ENCODE results near the gene NGLY1.

NGLY1 gene, protein sequence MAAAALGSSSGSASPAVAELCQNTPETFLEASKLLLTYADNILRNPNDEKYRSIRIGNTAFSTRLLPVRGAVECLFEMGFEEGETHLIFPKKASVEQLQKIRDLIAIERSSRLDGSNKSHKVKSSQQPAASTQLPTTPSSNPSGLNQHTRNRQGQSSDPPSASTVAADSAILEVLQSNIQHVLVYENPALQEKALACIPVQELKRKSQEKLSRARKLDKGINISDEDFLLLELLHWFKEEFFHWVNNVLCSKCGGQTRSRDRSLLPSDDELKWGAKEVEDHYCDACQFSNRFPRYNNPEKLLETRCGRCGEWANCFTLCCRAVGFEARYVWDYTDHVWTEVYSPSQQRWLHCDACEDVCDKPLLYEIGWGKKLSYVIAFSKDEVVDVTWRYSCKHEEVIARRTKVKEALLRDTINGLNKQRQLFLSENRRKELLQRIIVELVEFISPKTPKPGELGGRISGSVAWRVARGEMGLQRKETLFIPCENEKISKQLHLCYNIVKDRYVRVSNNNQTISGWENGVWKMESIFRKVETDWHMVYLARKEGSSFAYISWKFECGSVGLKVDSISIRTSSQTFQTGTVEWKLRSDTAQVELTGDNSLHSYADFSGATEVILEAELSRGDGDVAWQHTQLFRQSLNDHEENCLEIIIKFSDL

DNA sequence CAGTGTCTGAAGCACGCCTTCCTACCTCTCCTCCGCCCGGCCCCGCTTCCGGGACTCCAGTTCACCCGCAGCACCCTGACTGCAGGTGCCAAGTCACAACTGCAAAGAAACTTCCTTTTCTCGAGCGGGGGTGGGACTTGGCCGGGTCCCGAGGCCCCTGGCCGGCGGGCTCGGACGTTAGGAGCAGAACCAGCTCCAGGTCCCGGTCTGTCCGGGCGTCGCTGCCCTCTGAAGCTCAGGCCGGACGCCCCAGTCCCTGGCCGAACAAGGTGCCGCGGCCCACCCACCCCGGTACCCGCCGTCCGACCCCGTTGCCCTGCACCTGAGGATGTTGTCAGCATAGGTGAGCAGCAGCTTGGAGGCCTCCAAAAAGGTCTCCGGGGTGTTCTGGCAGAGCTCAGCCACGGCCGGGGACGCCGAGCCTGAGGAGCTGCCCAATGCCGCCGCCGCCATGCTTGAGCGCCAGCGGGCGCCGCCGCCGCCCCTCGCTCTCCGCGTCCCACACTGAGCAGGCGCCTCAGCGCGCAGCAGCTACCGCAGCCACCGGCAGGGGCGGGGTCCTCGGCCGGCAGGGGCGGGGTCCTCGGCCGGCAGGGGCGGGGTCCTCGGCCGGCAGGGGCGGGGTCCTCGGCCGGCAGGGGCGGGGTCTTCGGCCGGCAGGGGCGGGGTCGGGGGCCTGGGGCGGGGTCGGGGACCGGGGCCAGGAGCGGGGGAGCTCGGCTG lies at the start of gene NGLY1:
Gene NGLY1, minus strand, starts transcription at position 506 of the 723 bp plus-strand sequence. Its CDS starts 53 bp downstream, at position 453.
- H3K36me3 ChIP-seq (ENCODE audit: control insufficient read depth, insufficient read depth, low read length, severe bottlenecking) = peaks cover 4% of the 10 kb centered on the region
- peaks cover 22% of the 10 kb centered on the region for H3K4me1 ChIP-seq (ENCODE audit: control insufficient read depth, insufficient read depth, low read length)
- no peaks in the 10 kb centered on the region for H3K9me3 ChIP-seq (ENCODE audit: control insufficient read depth, low read length)
- DNase-seq (ENCODE audit: low read depth) = peak; percentile 92
- peak within 1 kb of the TSS; percentile 90 for H3K9ac ChIP-seq (ENCODE audit: low read length)
- H3K27me3 ChIP-seq (replicated peaks; ENCODE audit: control insufficient read depth, insufficient read depth, low read length) = no peaks in the 10 kb centered on the region
- peak within 1 kb of the TSS; percentile 92 for H3K4me3 ChIP-seq (ENCODE audit: low read length)

DNA sequence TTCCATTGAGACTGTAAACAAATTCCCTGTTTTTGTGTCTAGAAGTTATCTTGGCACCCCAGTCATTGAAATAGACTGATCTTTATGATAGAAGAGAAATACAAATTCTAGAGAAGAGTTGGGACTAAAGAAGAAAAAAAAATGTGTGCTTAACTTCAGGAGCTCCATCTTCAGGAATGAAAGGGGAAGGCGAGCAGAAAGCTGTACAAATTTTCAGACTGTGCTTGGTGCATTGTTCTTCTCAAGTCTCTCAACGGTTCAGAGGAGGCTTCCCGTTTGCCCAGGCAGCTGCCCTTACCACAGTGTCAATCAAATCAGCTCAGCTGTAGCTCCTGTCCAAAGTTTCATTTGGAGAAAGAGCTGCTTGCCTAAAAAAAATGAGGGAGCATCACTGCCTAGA lies 48.3 kb upstream of the NGLY1 start:
- no peaks in the 10 kb centered on the region for H3K9me3 ChIP-seq (ENCODE audit: control insufficient read depth, low read length)
- DNase-seq (ENCODE audit: low read depth) = peak; percentile 65
- H3K4me3 ChIP-seq (ENCODE audit: low read length) = no peak overlapping the region
- H3K4me1 ChIP-seq (ENCODE audit: control insufficient read depth, insufficient read depth, low read length) = peaks cover 8% of the 10 kb centered on the region
- H3K27me3 ChIP-seq (replicated peaks; ENCODE audit: control insufficient read depth, insufficient read depth, low read length) = no peaks in the 10 kb centered on the region
- no peak overlapping the region for H3K9ac ChIP-seq (ENCODE audit: low read length)
- H3K36me3 ChIP-seq (ENCODE audit: control insufficient read depth, insufficient read depth, low read length, severe bottlenecking) = no peaks in the 10 kb centered on the region

DNA sequence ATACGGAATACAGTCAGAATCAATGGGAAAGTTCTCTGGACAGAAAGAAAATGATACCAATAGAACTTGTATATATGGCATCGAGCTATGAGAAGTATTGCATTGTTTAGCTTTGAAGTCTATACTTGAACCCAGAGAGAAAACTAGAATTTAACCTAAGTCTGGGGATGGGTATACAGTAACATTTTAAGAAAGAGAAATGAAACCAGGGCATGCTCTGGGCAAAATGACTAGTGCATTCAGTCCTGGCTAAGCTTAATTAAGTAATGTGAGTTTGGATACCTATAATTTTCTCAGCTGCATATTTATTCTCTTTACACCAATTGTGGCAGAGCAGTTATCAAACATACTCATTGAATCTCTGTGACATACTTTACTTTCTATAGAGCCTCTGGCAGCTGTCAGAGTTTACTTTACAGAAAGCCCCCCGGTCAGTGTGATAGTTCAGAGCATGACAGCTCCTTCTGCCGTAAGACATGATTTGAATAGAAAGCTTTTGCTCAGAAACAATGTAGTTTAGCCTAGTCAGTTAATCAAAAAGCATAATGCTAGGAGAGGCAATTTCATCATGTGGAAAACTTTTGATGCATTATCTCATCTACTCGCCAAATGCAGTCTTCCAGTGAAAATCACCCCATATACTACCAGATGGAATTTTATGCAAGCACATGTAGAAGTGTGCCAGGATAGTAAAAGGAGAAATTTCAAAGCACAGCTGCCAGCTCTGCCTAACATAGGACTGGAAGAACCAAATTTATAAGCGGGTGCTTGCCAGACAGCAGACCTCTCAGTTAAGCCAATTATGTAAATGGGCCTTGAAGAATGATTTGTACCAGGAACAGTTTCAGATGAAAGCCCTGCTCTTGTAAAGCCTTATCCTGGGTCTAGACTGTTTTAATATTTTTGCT lies 47.4 kb upstream of the NGLY1 start:
- H3K9ac ChIP-seq (ENCODE audit: low read length) = no peak overlapping the region
- DNase-seq (ENCODE audit: low read depth) = no peak
- no peaks in the 10 kb centered on the region for H3K36me3 ChIP-seq (ENCODE audit: control insufficient read depth, insufficient read depth, low read length, severe bottlenecking)
- H3K27me3 ChIP-seq (replicated peaks; ENCODE audit: control insufficient read depth, insufficient read depth, low read length) = no peaks in the 10 kb centered on the region
- no peaks in the 10 kb centered on the region for H3K9me3 ChIP-seq (ENCODE audit: control insufficient read depth, low read length)
- H3K4me3 ChIP-seq (ENCODE audit: low read length) = no peak overlapping the region
- H3K4me1 ChIP-seq (ENCODE audit: control insufficient read depth, insufficient read depth, low read length) = peaks cover 8% of the 10 kb centered on the region

DNA sequence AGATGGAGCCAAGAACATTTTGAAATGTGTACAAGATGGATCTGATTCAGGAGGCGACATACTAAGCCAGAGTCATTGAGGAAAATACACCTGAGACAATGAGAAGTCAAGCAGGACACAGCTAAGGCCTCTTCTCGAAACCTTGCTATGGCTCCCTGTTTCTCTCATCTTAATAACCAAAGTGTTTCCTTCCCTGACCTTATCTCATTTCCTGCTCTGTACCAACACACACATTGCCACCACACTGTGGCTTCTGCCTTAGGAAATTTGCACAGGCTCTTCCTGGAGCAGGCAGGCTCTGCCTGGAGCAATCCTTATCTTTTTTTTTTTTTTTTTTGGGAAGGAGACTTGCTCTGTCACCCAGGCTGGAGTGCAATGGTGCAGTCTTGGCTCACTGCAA lies 43.3 kb upstream of the NGLY1 start:
- DNase-seq (ENCODE audit: low read depth) = no peak
- no peak overlapping the region for H3K4me3 ChIP-seq (ENCODE audit: low read length)
- H3K27me3 ChIP-seq (replicated peaks; ENCODE audit: control insufficient read depth, insufficient read depth, low read length) = no peaks in the 10 kb centered on the region
- H3K9me3 ChIP-seq (ENCODE audit: control insufficient read depth, low read length) = no peaks in the 10 kb centered on the region
- H3K36me3 ChIP-seq (ENCODE audit: control insufficient read depth, insufficient read depth, low read length, severe bottlenecking) = no peaks in the 10 kb centered on the region
- H3K9ac ChIP-seq (ENCODE audit: low read length) = no peak overlapping the region
- peaks cover 8% of the 10 kb centered on the region for H3K4me1 ChIP-seq (ENCODE audit: control insufficient read depth, insufficient read depth, low read length)

DNA sequence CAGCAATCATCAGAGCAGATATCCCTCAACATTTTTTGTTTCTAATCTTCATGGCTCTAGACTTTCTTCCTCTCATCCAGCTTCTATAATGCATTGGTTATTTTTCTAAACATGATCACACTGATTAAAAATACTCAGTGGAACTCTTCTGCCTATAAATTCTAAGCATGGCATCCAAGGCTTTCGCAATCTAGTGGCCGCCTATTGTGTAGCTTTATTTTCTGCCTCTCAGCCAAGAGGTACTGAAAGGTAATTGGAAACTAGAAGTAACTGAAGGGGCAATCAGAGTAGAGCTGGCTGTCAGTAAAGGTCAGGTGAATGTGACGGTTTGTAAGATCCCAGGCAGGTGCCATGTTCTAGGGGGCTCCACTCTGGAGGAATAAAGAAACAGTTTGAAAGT lies 40.1 kb upstream of the NGLY1 start:
- DNase-seq (ENCODE audit: low read depth) = no peak
- no peak overlapping the region for H3K4me3 ChIP-seq (ENCODE audit: low read length)

DNA sequence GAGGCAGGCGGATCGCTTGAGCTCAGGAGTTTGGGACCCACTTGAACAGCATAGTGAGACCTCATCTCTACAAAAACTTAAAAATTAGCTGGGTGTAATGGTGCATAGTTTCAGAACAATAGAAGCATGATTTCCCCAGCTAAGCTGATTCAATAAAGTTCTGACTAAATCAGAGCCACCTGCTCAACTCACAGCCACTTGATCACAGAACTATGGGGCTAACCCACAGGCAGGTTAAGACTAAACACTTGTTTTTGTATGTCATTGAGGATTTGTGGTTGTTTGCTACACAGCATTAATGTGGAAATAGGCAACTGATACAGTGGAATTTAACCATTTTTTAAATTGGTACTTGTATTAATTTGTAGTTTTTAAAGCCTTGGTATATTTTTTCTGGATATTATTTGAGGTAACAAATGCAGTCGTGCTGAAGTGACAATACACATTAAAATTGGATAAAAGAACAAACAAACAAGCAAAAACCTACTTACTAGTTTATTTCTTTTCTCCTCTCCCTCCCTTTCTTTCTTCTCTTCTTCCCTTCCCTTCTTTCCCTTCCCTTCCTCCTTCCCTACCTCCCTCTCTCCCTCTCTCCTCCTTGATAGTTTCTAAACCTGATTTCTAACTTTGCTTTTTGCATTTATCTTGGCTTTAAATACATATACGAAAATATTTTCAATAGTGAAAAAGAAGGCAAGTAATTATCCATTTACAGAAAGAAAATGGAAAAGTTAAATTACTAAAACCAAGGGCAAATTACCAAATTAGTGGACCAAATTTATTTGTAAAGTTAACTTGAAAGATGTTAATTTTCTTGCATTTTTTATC lies 38.7 kb upstream of the NGLY1 start:
- Histone ChIP-seq H3K27me3 (replicated peaks; ENCODE audit: control insufficient read depth, insufficient read depth, low read length) (no peaks in the 10 kb centered on the region), H3K9me3 (ENCODE audit: control insufficient read depth, low read length) (no peaks in the 10 kb centered on the region), H3K4me3 (ENCODE audit: low read length) (no peak overlapping the region), H3K4me1 (ENCODE audit: control insufficient read depth, insufficient read depth, low read length) (peaks cover 7% of the 10 kb centered on the region), H3K9ac (ENCODE audit: low read length) (no peak overlapping the region), H3K36me3 (ENCODE audit: control insufficient read depth, insufficient read depth, low read length, severe bottlenecking) (no peaks in the 10 kb centered on the region)
- DNase-seq (ENCODE audit: low read depth) = no peak

More for the DNA sequence above, 40.1 kb upstream of the NGLY1 start:
- Histone ChIP-seq H3K36me3 (ENCODE audit: control insufficient read depth, insufficient read depth, low read length, severe bottlenecking) (no peaks in the 10 kb centered on the region), H3K4me1 (ENCODE audit: control insufficient read depth, insufficient read depth, low read length) (peaks cover 7% of the 10 kb centered on the region), H3K27me3 (replicated peaks; ENCODE audit: control insufficient read depth, insufficient read depth, low read length) (no peaks in the 10 kb centered on the region), H3K9me3 (ENCODE audit: control insufficient read depth, low read length) (no peaks in the 10 kb centered on the region), H3K9ac (ENCODE audit: low read length) (no peak overlapping the region)

DNA sequence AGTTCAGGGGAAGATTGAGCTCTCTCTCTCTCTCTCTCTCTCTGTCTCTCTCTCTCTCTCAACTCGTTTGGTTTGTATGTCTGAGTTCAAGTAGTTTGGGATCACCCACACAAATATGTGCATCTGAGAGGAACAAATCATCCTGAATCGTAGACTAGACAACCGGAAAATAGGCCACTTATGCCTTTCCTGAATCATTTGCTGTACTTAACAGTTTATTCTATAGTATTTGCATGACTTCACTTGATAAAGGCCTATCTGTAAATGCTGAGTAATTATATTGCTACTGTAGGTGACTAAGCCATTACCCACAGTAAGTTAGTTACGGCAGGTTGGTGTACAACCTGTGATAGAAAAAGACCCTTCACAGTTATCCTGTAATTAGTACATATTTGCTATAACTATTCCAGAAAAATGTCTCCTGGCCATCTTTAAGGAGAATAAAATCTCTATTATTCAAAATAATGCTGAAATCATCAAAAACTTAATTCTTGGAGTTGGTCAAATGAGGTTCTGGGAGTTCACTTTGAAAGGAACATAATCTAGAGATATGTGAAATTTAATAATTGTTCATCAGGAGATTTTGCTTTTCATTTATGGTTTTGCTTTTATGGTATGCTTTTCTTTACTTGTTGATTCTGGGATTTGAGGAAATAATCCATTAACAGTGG lies 37.7 kb upstream of the NGLY1 start:
- peaks cover 7% of the 10 kb centered on the region for H3K4me1 ChIP-seq (ENCODE audit: control insufficient read depth, insufficient read depth, low read length)
- H3K4me3 ChIP-seq (ENCODE audit: low read length) = no peak overlapping the region
- peaks cover under 1% of the 10 kb centered on the region for H3K9me3 ChIP-seq (ENCODE audit: control insufficient read depth, low read length)
- no peak overlapping the region for H3K9ac ChIP-seq (ENCODE audit: low read length)
- H3K36me3 ChIP-seq (ENCODE audit: control insufficient read depth, insufficient read depth, low read length, severe bottlenecking) = no peaks in the 10 kb centered on the region
- no peaks in the 10 kb centered on the region for H3K27me3 ChIP-seq (replicated peaks; ENCODE audit: control insufficient read depth, insufficient read depth, low read length)
- no peak for DNase-seq (ENCODE audit: low read depth)

DNA sequence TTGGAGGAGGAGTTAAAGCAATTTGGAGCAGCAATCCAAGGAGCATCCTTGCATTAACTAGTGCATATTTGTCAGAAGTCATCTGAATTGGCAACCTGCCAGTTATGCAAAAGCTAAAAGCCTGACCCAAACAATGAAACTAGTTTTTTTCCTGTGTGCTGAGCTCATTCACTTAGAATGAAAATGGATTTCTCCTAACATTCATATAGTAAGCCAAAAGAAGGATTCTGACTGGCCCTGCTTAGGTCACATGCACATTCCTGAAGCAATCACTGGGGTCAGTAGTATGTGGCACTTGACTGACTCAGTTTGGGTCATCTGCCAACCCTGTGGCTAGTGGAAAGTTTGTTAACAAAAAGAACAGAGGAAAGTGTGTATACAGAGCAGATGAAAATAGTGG lies 37.1 kb upstream of the NGLY1 start:
- H3K4me3 ChIP-seq (ENCODE audit: low read length) = no peak overlapping the region
- peak; percentile 86 for DNase-seq (ENCODE audit: low read depth)
- H3K9me3 ChIP-seq (ENCODE audit: control insufficient read depth, low read length) = peaks cover 2% of the 10 kb centered on the region
- no peak overlapping the region for H3K9ac ChIP-seq (ENCODE audit: low read length)
- no peaks in the 10 kb centered on the region for H3K36me3 ChIP-seq (ENCODE audit: control insufficient read depth, insufficient read depth, low read length, severe bottlenecking)
- H3K27me3 ChIP-seq (replicated peaks; ENCODE audit: control insufficient read depth, insufficient read depth, low read length) = no peaks in the 10 kb centered on the region
- H3K4me1 ChIP-seq (ENCODE audit: control insufficient read depth, insufficient read depth, low read length) = peaks cover 7% of the 10 kb centered on the region

DNA sequence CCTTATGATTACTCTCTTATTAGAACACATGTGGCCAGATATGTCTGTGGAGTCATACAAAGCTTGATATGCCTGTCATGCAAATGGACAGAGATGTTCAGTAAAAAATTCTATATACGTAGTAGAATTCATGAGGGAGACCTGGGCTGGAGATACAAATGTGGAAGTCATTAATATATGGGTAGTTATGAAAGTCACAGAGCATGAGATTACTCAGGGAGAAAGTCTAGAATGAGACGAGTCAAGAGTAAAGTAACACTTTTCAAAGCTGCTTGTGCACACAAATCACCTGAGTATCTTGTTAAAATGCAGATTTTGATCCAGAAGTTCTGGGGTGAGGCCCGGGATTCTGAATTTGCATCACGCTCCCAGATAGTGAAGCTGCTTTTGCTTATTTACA lies 35.1 kb upstream of the NGLY1 start:
- H3K27me3 ChIP-seq (replicated peaks; ENCODE audit: control insufficient read depth, insufficient read depth, low read length) = no peaks in the 10 kb centered on the region
- peaks cover 2% of the 10 kb centered on the region for H3K9me3 ChIP-seq (ENCODE audit: control insufficient read depth, low read length)
- H3K9ac ChIP-seq (ENCODE audit: low read length) = no peak overlapping the region
- DNase-seq (ENCODE audit: low read depth) = no peak
- H3K36me3 ChIP-seq (ENCODE audit: control insufficient read depth, insufficient read depth, low read length, severe bottlenecking) = no peaks in the 10 kb centered on the region
- peaks cover 7% of the 10 kb centered on the region for H3K4me1 ChIP-seq (ENCODE audit: control insufficient read depth, insufficient read depth, low read length)
- no peak overlapping the region for H3K4me3 ChIP-seq (ENCODE audit: low read length)

DNA sequence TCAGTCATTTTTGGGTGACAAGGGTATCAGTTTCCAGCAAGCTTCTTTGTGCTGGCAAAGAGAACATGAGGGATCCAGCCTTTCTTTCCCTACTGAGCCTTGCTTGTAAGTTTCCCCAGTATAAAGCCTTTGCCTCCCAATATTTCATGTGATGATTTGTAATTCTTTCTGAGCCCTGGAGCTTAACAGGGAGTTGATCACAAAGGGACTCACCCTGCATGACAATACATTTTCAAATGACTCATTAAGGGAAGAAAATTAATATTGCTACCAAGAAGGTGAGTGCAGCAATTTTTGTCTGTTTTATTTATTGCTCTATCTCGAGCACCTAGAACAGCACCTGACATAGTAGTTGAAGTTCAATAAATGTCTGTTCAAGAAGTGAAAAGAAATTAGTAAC lies 34.4 kb upstream of the NGLY1 start:
- peaks cover 7% of the 10 kb centered on the region for H3K4me1 ChIP-seq (ENCODE audit: control insufficient read depth, insufficient read depth, low read length)
- peaks cover 2% of the 10 kb centered on the region for H3K9me3 ChIP-seq (ENCODE audit: control insufficient read depth, low read length)
- no peaks in the 10 kb centered on the region for H3K36me3 ChIP-seq (ENCODE audit: control insufficient read depth, insufficient read depth, low read length, severe bottlenecking)
- no peak overlapping the region for H3K4me3 ChIP-seq (ENCODE audit: low read length)
- no peak overlapping the region for H3K9ac ChIP-seq (ENCODE audit: low read length)
- DNase-seq (ENCODE audit: low read depth) = no peak
- H3K27me3 ChIP-seq (replicated peaks; ENCODE audit: control insufficient read depth, insufficient read depth, low read length) = no peaks in the 10 kb centered on the region

All from adipocyte (in vitro differentiated cells).